HG03469 (cell line): ENCODE data around the gene PCSK4.
"Not testable (repeated sequence)": the region's sequence is repeated elsewhere in the genome, so short reads cannot be mapped to it uniquely, and the experiment has no call there.

Experiments used
- ATAC-seq: cut with Tn5 transposase; IDR thresholded peaks from one replicate; pipeline ENCODE4 v1.9.1; 2021; ENCODE audit warnings: mild to moderate bottlenecking, moderate library complexity, moderate number of reproducible peaks; ENCODE audit not compliant: unreplicated experiment

Gene PCSK4

GRCh38 chr19:1441677-1442438, 48.3 kb downstream of the PCSK4 start:
- ATAC-seq, result no peak

- no peak for ATAC-seq
Measured at GRCh38 chr19:1441022-1441426, 49.1 kb downstream of the PCSK4 start.

GRCh38 chr19:1440418-1440801, 49.7 kb downstream of the PCSK4 start:
- ATAC-seq, result no peak

GRCh38 chr19:1439525-1440417, 50.4 kb downstream of the PCSK4 start:
- not testable (repeated sequence) for ATAC-seq

GRCh38 chr19:1438933-1439354, 51.2 kb downstream of the PCSK4 start:
- no peak for ATAC-seq

GRCh38 chr19:1438035-1438932, 51.9 kb downstream of the PCSK4 start, which contains the start of gene RPS15:
Gene RPS15, plus strand, starts transcription at chr19:1438396. Its CDS starts 30 bp downstream, at chr19:1438426.
- no peak for ATAC-seq

GRCh38 chr19:1437609-1438008, 52.5 kb downstream of the PCSK4 start:
- ATAC-seq, result no peak

- no peak for ATAC-seq
Measured at GRCh38 chr19:1435378-1435989, 54.7 kb downstream of the PCSK4 start.

- ATAC-seq, result no peak
Measured at GRCh38 chr19:1434577-1435060, 55.5 kb downstream of the PCSK4 start.

GRCh38 chr19:1434040-1434366, 56.1 kb downstream of the PCSK4 start:
- no peak for ATAC-seq

- ATAC-seq, result no peak
Measured at GRCh38 chr19:1433119-1434039, 56.8 kb downstream of the PCSK4 start.

GRCh38 chr19:1432507-1432887, 57.7 kb downstream of the PCSK4 start:
- no peak for ATAC-seq

GRCh38 chr19:1431759-1432506, 58.2 kb downstream of the PCSK4 start:
- ATAC-seq, result no peak
